Calu3 (cell line): Measurements from ENCODE around the gene CAPN14. TPM values are rescaled to one million over a fixed set of nuclear protein-coding genes. Genes with fewer than 3 reads are reported as not detected.
A peak's percentile ranks its signal among the peaks of the same experiment; 100 is the strongest.

Experiments used
- BruUV-seq: library from RNA; stranded (reverse); fragments of 400-500 nt; replicated peaks from 2 replicates; lab custom pipeline; 2021; lab: Mats Ljungman, UMichigan
- CTCF ChIA-PET: fragments of 300-600 bp; sonication (Branson Sonifier 250); formaldehyde crosslinking; loops from one replicate; lab custom pipeline; 2022; ENCODE audit warnings: antibody characterized with exemption; lab: Charles Lee
- DNase-seq: peaks from one replicate; pipeline ENCODE4 v3.0.0; 2022
- H3K27ac Mint-ChIP-seq: one replicate; pipeline ENCODE4 v1.8.0; 2022; ENCODE audit warnings: mixed read lengths; ENCODE audit not compliant: unreplicated experiment
- H3K27me3 Mint-ChIP-seq: one replicate; pipeline ENCODE4 v1.8.0; 2022; ENCODE audit warnings: mixed read lengths; ENCODE audit not compliant: unreplicated experiment
- H3K36me3 Mint-ChIP-seq: one replicate; pipeline ENCODE4 v1.8.0; 2022; ENCODE audit warnings: mild to moderate bottlenecking, moderate library complexity, mixed read lengths; ENCODE audit not compliant: insufficient read depth, unreplicated experiment
- H3K4me1 Mint-ChIP-seq: one replicate; pipeline ENCODE4 v1.8.0; 2022; ENCODE audit warnings: mild to moderate bottlenecking, low read depth, mixed read lengths; ENCODE audit not compliant: unreplicated experiment
- H3K4me3 Mint-ChIP-seq: one replicate; pipeline ENCODE4 v1.8.0; 2022; ENCODE audit warnings: mild to moderate bottlenecking, low read depth, moderate library complexity, mixed read lengths; ENCODE audit not compliant: unreplicated experiment
- H3K9me3 Mint-ChIP-seq: one replicate; pipeline ENCODE4 v1.8.0; 2022; ENCODE audit warnings: low read depth, mixed read lengths; ENCODE audit not compliant: unreplicated experiment
- CTCF ChIP-seq: fragments of 200-600 bp; IDR thresholded peaks from one replicate; pipeline ENCODE4 v1.8.0; 2022; ENCODE audit warnings: antibody characterized with exemption; ENCODE audit not compliant: unreplicated experiment
- intact Hi-C: fragments of 100-400 bp; cut with micrococcal nuclease; formaldehyde crosslinking; loops from one replicate; pipeline ENCODE4 v1.10.0; 2022; ENCODE audit not compliant: unreplicated experiment
- total RNA-seq: library from RNA; stranded (reverse); gene quantifications from 2 replicates; pipeline ENCODE4 v1.2.3, GENCODE V29; 2022

CAPN14 gene
- total RNA-seq, 1 experiment from 2014 or later: 0.35 TPM

- no TSS peak for BruUV-seq
- TF ChIP-seq CTCF: no peak
- CTCF ChIA-PET: interaction anchor here (1.0 to 3.1 kb wide), 3 partner anchors 34 to 425 kb away, joined by 4 to 25 read pairs (median 7); no protein-coding TSS in a partner anchor
- no peaks in the 10 kb centered on the region for H3K9me3 Mint-ChIP-seq
- peaks cover 27% of the 10 kb centered on the region for H3K36me3 Mint-ChIP-seq
- H3K4me1 Mint-ChIP-seq: peaks cover 55% of the 10 kb centered on the region
- peaks cover 10% of the 10 kb centered on the region for H3K27me3 Mint-ChIP-seq
- peak overlapping the region; percentile 64 for H3K27ac Mint-ChIP-seq
- H3K4me3 Mint-ChIP-seq: peak overlapping the region; percentile 97
- DNase-seq: peak; percentile 38
- intact Hi-C loops: loop anchor here (5.0 to 10.0 kb wide), 2 partner anchors 132 to 159 kb away; no protein-coding TSS in a partner anchor
These were observed 80.6 kb downstream of the CAPN14 start for GRCh38 chr2:31136732-31137131.

- peak overlapping the region; percentile 64 for H3K27ac Mint-ChIP-seq
- no peak for DNase-seq
- TF ChIP-seq CTCF: no peak
- H3K4me3 Mint-ChIP-seq: peak overlapping the region; percentile 97
- H3K9me3 Mint-ChIP-seq: no peaks in the 10 kb centered on the region
- intact Hi-C loops: loop anchor here (5.0 to 10.0 kb wide), 2 partner anchors 131 to 159 kb away; no protein-coding TSS in a partner anchor
- BruUV-seq: no TSS peak
- H3K27me3 Mint-ChIP-seq: peaks cover 3% of the 10 kb centered on the region
- CTCF ChIA-PET: interaction anchor here (1.0 kb wide), 1 partner anchor 424 kb away, joined by 4 read pairs; no protein-coding TSS in a partner anchor
- peaks cover 62% of the 10 kb centered on the region for H3K4me1 Mint-ChIP-seq
- H3K36me3 Mint-ChIP-seq: peaks cover 27% of the 10 kb centered on the region
These were observed 81.3 kb downstream of the CAPN14 start for GRCh38 chr2:31136000-31136399.

- Mint-ChIP-seq H3K36me3 (peaks cover 27% of the 10 kb centered on the region), H3K4me1 (peaks cover 77% of the 10 kb centered on the region), H3K9me3 (no peaks in the 10 kb centered on the region), H3K27ac (no peak overlapping the region), H3K4me3 (no peak overlapping the region), H3K27me3 (no peaks in the 10 kb centered on the region)
- TF ChIP-seq CTCF: no peak
- BruUV-seq: no TSS peak
- no peak for DNase-seq
- intact Hi-C loops: loop anchor here (10.0 kb wide), 1 partner anchor 130 kb away; no protein-coding TSS in a partner anchor
- CTCF ChIA-PET: no interaction called here
These were observed 82.8 kb downstream of the CAPN14 start for GRCh38 chr2:31134480-31134879.

GRCh38 chr2:31132786-31133185 is 84.5 kb downstream of the CAPN14 start:
- peak; percentile 83 for DNase-seq
- intact Hi-C loops: loop anchor here (2.0 to 10.0 kb wide), 2 partner anchors 50 to 128 kb away; no protein-coding TSS in a partner anchor
- Mint-ChIP-seq H3K27ac (peak overlapping the region; percentile 84), H3K4me1 (peaks cover 87% of the 10 kb centered on the region), H3K36me3 (peaks cover 19% of the 10 kb centered on the region), H3K27me3 (no peaks in the 10 kb centered on the region), H3K9me3 (no peaks in the 10 kb centered on the region), H3K4me3 (peak overlapping the region; percentile 61)
- CTCF ChIA-PET: interaction anchor here (0.6 kb wide), 2 partner anchors 32 to 465 kb away, joined by 4 read pairs; no protein-coding TSS in a partner anchor
- BruUV-seq: no TSS peak
- no peak for TF ChIP-seq CTCF
